ENCODE measurements around the gene MCEE. TPM values are rescaled to one million over a fixed set of nuclear protein-coding genes. Genes with fewer than 3 reads are reported as not detected.

MCEE gene
- total RNA-seq, 1 experiment from 2014 or later, result 11.8 TPM

GRCh38 chr2:71154279-71154678 lies 24.2 kb upstream of the MCEE start:
- Histone ChIP-seq H3K27ac (ENCODE audit: low read depth, low read length, poor library complexity, severe bottlenecking) (no peak overlapping the region), H3K36me3 (ENCODE audit: insufficient read depth, low read length, poor library complexity, severe bottlenecking) (peaks cover 10% of the 10 kb centered on the region), H3K4me1 (ENCODE audit: insufficient read depth, low read length, poor library complexity, severe bottlenecking) (peaks cover 6% of the 10 kb centered on the region), H3K9me3 (ENCODE audit: low read depth, low read length, poor library complexity, severe bottlenecking) (no peaks in the 10 kb centered on the region), H3K4me3 (ENCODE audit: low read depth, low read length, poor library complexity, severe bottlenecking) (no peak overlapping the region), H3K27me3 (replicated peaks; ENCODE audit: insufficient read depth, low read depth, low read length, poor library complexity) (no peaks in the 10 kb centered on the region)
- BruUV-seq (replicated peaks), result no TSS peak
- ChIA-PET CTCF (no interaction called here), POLR2A (ENCODE audit: low non-redundant PET) (no interaction called here)
- intact Hi-C loops (cut with micrococcal nuclease; ENCODE audit: unreplicated experiment), result loop anchor here (10.0 kb wide), 1 partner anchor 141 kb away; no protein-coding TSS in a partner anchor
- TF ChIP-seq EZH2 (IDR thresholded peaks at IDR 0.05; ENCODE audit: borderline replicate concordance, low read depth, low read length, poor library complexity, severe bottlenecking), result no peak
- TF ChIP-seq, protein P1, sequence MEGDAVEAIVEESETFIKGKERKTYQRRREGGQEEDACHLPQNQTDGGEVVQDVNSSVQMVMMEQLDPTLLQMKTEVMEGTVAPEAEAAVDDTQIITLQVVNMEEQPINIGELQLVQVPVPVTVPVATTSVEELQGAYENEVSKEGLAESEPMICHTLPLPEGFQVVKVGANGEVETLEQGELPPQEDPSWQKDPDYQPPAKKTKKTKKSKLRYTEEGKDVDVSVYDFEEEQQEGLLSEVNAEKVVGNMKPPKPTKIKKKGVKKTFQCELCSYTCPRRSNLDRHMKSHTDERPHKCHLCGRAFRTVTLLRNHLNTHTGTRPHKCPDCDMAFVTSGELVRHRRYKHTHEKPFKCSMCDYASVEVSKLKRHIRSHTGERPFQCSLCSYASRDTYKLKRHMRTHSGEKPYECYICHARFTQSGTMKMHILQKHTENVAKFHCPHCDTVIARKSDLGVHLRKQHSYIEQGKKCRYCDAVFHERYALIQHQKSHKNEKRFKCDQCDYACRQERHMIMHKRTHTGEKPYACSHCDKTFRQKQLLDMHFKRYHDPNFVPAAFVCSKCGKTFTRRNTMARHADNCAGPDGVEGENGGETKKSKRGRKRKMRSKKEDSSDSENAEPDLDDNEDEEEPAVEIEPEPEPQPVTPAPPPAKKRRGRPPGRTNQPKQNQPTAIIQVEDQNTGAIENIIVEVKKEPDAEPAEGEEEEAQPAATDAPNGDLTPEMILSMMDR (conservative IDR thresholded peaks at IDR 0.05; ENCODE audit: low read depth, low read length), result no peak
- DNase-seq (ENCODE audit: low spot score), result no peak

GRCh38 chr2:71153585-71154224 lies 23.7 kb upstream of the MCEE start:
- TF ChIP-seq, protein P1 (conservative IDR thresholded peaks at IDR 0.05; ENCODE audit: low read depth, low read length), result no peak
- TF ChIP-seq EZH2 (IDR thresholded peaks at IDR 0.05; ENCODE audit: borderline replicate concordance, low read depth, low read length, poor library complexity, severe bottlenecking), result no peak
- ChIA-PET POLR2A (ENCODE audit: low non-redundant PET) (no interaction called here), CTCF (no interaction called here)
- Histone ChIP-seq H3K4me1 (ENCODE audit: insufficient read depth, low read length, poor library complexity, severe bottlenecking) (peaks cover 6% of the 10 kb centered on the region), H3K27me3 (replicated peaks; ENCODE audit: insufficient read depth, low read depth, low read length, poor library complexity) (no peaks in the 10 kb centered on the region), H3K27ac (ENCODE audit: low read depth, low read length, poor library complexity, severe bottlenecking) (no peak overlapping the region), H3K9me3 (ENCODE audit: low read depth, low read length, poor library complexity, severe bottlenecking) (no peaks in the 10 kb centered on the region), H3K36me3 (ENCODE audit: insufficient read depth, low read length, poor library complexity, severe bottlenecking) (peaks cover 16% of the 10 kb centered on the region), H3K4me3 (ENCODE audit: low read depth, low read length, poor library complexity, severe bottlenecking) (no peak overlapping the region)
- BruUV-seq (replicated peaks), result no TSS peak
- no peak for DNase-seq (ENCODE audit: low spot score)
- intact Hi-C loops (cut with micrococcal nuclease; ENCODE audit: unreplicated experiment), result loop anchor here (10.0 kb wide), 1 partner anchor 141 kb away; no protein-coding TSS in a partner anchor

GRCh38 chr2:71151620-71152019 lies 21.6 kb upstream of the MCEE start:
- no peak for DNase-seq (ENCODE audit: low spot score)
- Histone ChIP-seq H3K4me3 (ENCODE audit: low read depth, low read length, poor library complexity, severe bottlenecking) (no peak overlapping the region), H3K36me3 (ENCODE audit: insufficient read depth, low read length, poor library complexity, severe bottlenecking) (peaks cover 34% of the 10 kb centered on the region), H3K27ac (ENCODE audit: low read depth, low read length, poor library complexity, severe bottlenecking) (no peak overlapping the region), H3K27me3 (replicated peaks; ENCODE audit: insufficient read depth, low read depth, low read length, poor library complexity) (no peaks in the 10 kb centered on the region), H3K9me3 (ENCODE audit: low read depth, low read length, poor library complexity, severe bottlenecking) (no peaks in the 10 kb centered on the region), H3K4me1 (ENCODE audit: insufficient read depth, low read length, poor library complexity, severe bottlenecking) (no peaks in the 10 kb centered on the region)
- no peak for TF ChIP-seq EZH2 (IDR thresholded peaks at IDR 0.05; ENCODE audit: borderline replicate concordance, low read depth, low read length, poor library complexity, severe bottlenecking)
- TF ChIP-seq, protein P1 (conservative IDR thresholded peaks at IDR 0.05; ENCODE audit: low read depth, low read length), result no peak
- CTCF ChIA-PET, result no interaction called here
- no TSS peak for BruUV-seq (replicated peaks)
- intact Hi-C loops (cut with micrococcal nuclease; ENCODE audit: unreplicated experiment), result loop anchor here (10.0 kb wide), 1 partner anchor 143 kb away; no protein-coding TSS in a partner anchor
- POLR2A ChIA-PET (ENCODE audit: low non-redundant PET), result no interaction called here
